Hypothalamus (tissue), 51 donors: Measurements from ENCODE around the gene PSEN2.
"Not testable (repeated sequence)": the region's sequence is repeated elsewhere in the genome, so short reads cannot be mapped to it uniquely, and the experiment has no call there.

Experiments
- DNase-seq, 51 donors: peaks; one replicate each; lab custom pipeline; 2025; lab: John Stamatoyannopoulos, UW

The PSEN2 gene

DNA sequence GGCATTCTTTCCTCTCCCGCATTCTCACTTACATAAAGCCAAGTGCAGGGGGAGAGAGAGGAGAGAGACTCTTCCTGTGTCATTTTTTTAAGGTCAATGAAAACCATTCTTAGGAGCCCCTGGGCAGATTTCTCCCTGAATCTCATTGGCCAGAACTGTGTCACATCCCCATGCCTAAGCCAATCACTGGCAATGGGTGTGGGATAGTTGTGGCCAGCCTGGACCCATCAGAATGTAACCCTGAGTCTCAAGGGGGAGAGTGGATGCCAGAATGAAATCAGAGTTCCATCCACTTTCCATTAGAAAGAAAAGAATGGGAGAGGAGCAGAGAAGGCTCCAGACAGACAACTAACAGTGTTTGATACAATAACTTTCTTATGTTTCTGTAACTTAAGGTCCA is 38.5 kb downstream of the PSEN2 start:
- no peak for DNase-seq

DNA sequence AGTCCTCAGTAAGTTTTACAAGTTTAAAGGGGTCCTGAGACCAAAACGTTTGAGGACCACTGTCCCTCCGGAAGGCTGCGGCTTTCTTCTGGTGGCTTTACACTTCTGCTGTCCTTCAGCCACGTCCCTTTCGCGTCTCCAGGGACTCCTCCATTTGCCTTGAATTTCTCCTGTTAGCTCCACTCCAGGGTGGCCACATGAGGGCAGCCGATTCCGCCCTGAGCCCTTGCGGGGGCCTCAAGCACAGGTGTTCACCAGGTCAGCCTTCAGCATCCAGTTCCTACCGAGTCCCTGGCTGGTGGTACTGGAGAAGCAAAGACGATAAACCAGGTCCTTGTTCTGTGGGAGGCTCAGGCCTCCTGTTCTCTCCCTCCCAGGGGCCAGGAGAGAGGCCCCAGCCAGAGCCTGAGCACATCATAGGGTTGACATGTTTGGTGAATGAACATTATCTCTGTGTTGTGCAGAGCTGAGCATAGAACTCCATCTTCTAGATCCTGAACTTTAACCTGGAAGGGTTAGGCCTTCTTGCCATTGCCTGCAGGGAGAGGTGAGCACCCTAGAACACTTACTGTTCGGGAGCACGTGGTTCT is 42.3 kb downstream of the PSEN2 start:
- DNase-seq: peak in 30 of 51 donors; percentile 2 to 56 (median 24)

DNA sequence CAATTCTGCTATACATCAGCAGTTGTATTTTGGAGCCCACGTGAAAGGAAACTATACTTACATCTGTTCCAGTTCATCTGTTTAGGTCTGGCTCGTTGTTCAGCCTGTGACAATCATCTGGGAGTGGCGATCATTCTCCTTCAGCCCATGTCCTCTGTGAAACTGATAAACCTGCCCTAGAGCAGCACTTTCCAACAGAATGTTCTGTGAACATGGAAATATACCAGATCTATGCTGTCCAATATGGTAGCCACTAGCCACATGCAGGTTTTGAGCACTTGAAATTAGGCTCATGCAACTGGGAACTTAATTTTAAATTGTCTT is 45.2 kb downstream of the PSEN2 start:
- no peak for DNase-seq

DNA sequence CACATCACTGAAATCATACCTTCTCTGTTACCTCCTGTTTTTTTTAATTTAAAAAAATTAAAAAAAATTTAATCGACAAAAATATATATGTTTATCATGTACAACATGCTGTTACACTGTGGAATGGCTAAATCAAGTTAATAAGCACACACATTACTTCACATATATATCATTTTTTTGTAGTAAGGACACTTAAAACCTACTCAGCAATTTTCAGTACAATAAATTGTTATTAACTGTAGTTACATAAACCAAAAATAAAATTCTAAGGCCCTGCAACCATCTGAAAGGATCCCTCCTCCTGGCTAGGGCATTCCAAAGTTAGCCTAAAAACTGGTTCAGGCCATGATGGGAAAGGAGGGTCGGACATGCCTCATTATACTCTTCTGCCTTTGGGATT is 46.1 kb downstream of the PSEN2 start:
- DNase-seq: no peak

DNA sequence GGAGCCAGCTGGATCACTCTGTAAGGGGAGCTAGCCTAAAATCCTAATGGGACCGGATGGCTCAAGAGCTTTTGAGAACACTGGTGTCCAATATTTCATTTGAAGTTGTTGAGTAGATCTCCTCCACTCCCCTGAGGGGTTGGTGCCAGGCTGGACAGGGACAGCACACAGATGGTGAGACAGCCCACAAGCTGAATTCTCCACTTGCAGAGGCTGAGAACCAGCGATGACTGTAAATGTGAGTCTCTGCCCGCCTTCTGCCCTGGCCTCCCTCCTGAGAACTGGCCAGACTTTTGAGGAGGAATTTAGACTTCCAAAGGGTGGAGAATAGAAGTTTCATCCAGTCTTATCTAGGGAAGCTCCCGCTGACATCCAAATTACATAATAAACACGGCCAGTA is 49.2 kb downstream of the PSEN2 start:
- DNase-seq: no peak

DNA sequence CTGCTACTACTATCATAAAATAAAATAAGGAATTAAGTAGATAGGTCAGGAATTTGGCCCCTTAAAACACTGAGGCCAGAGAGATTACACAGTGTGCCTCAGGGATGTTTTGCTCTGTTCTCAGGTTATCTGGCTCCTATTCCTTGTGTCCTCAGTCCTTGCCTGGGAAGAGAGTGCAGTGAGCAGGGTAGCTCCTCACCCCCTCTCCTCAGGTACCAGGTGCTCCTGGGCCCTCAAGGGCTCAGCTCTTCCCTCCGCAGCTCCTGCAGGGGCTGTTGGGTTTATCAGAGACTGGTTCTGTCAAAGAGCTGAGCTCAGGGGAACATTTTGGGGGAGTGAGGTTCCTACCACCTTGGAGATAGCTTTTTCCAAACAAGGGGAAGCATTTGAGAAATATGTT is 49.6 kb downstream of the PSEN2 start:
- DNase-seq: no peak

DNA sequence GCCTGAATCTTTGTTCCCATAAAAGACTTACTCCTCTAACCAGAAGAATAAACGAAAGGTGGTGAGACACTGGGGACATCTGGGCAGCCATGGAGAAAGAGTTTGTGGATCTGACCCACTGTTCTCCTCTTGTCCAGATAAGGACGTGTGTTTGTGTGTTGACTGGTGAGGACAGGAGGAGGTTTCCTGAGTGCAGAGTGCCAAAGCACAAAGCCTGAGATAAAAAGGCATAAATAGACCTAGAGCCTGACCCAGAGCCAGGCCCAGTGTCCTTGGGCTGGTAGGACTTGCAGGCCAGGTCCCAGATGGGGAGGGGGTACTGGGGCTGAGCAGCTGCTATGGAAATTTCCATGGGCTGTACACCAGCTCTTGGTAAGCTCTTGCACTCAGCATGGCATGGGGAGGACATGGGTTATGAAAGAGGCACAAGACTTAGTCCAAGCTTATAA is 50.1 kb downstream of the PSEN2 start:
- no peak for DNase-seq

DNA sequence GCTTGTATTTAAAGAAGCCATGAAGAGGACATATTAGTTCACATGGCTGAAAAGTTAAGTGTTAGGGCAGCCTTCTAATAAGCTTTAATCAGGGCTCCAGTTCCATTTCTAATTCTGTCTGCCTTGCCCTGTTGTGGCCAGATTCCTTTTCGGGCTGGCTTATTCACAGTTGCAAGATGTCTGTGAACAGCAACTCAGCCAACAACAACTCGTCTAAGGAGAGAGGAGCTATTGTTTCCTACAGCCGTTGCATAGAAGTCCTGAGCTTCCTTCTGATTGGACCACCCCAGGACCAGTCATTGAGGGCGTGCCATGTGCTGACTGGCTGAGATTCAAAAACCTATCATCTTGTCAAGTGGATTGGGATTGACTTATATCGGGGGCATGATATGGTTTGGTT is 51.1 kb downstream of the PSEN2 start:
- DNase-seq: no peak

DNA sequence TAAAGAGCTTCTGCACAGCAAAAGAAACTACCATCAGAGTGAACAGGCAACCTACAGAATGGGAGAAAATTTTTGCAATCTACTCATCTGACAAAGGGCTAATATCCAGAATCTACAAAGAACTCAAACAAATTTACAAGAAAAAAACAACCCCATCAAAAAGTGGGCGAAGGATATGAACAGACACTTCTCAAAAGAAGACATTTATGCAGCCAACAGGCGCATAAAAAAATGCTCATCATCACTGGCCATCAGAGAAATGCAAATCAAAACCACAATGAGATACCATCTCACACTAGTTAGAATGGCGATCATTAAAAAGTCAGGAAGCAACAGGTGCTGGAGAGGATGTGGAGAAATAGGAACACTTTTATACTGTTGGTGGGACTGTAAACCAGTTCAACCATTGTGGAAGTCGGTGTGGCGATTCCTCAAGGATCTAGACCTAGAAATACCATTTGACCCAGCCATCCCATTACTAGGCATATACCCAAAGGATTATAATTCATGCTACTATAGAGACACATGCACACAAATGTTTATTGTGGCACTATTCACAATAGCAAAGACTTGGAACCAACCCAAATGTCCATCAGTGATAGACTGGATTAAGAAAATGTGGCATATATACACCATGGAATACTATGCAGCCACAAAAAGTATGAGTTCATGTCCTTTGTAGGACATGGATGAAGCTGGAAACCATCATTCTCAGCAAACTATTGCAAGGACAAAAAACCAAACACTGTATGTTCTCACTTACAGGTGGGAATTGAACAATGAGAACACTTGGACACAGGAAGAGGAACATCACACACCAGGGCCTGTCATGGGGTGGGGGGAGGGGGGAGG is 59.1 kb downstream of the PSEN2 start:
- not testable (repeated sequence) for DNase-seq

DNA sequence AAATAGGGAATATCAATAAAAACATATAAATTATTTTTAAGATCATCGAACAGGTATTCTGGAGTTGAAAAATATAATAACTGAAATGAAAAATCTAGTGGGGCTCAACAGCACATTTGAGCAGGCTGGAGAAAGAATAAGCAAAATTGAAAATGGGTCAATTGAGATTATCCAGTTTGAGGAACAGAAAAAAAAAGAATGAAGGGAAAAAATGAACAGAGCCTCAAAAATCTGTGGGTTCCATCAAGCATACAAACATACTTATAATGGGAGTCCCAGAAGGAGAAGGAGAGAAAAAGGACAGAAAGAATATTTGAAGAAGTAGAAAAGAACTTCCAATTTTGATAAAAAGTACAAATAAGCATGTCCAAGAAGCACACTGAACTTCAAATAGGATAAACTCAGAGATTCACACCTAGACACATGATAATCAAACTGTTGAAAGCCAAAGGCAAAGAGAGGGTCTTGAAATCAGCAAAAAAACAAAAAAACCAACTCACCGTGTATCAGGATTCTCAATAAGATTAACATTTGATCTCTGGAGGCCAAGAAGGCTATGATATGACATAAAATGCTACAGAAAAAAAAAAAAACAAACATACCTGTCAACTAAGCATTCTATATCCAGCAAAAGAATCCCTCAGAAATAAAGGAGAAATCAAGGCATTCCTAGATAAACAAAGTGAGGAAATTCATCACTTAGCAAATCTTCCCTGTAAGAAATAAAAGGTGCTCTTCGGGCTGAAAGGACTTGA is 64.2 kb downstream of the PSEN2 start:
- no peak for DNase-seq

DNA sequence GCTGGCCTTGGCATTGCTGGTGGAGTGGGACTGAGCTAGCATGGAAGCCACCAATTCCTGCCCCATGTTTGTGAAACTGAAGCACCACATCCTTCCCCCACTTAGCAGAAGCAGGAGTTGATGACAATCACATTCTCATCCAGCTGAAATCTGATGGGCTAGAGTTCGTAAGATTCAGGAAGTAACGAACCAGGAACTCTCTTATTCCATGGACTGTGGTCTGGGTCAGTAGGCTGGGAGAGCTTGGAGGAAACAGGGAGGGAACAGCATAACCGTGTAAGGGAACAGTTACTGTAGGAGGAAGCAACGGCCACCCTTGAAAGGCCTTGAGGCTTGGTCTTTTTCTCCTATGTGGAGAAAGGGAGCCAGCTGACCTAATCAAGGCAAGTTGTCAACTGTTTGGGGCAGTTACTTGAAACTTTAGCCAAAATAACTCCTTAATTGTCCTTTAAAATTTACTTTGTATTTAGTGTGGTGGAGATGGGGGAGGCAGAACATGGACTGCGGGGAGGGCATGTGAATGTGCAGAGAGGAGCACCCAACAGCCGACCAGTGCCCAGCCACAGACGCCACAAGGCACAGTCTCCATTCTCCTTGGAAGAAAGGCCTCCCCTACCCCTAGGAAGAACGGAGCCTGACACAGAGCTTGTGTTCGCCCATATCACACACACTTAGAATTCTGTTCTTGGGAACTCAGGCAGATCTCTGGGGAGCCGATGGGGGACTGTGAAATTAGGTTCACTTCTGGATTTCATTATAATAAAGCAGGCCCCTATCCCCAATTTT is 67.7 kb downstream of the PSEN2 start:
- DNase-seq: no peak

DNA sequence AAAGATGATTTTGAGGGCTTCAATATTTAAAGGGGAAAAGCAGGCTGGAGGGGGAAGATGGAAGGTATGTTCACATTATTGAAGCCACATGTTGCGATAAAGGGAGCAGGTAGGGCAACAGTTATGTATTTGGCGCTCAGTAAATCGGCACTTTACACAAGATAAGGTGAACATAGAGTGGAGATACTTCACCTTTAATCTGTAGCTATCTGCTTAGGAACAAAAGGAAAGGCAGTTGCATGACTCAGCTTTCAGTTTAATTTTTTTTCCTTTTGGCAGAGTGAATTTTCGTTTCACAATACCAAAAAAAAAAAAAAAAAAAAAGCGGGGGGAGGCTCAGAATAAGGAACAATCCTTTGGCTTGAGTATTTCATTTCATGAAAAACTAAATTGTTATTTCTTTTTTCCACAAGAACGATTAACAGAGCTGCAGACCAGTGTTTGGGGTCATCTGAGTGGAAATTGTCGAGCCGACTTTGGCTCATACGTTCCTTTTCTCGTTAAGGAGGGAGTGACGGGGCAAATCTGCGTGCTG is 68.6 kb downstream of the PSEN2 start:
- no peak for DNase-seq

DNA sequence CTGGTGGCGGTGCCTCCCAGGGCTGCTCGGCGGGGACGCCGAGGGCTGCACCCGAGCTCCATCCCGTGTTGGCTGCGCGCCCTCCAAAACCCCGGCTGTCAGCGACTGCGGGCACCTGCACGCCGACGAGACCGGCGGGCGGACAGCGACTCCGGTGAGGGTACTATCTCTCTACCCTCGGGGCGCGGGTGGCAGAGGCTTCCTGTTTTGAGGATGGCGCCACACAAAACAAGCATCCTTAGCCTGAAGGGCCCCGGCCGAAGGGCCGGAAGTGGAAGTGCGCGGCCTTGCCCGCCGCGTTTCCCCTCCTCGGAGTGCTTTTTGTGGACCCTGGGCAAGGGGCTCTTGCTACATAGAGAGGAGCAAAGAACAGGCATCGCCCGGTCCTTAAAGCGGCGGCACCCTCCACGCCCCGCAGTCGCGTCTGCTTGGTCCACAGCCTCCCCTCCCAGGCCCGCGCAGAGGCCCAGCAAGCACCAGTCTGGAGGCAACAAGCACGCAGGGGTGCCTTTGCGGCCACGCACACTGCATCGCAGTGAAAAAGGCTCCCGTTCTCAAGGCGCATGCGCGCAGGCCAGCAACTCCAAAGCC is 69.1 kb downstream of the PSEN2 start:
- DNase-seq: peak in 40 of 51 donors; percentile 34 to 98 (median 72)

DNA sequence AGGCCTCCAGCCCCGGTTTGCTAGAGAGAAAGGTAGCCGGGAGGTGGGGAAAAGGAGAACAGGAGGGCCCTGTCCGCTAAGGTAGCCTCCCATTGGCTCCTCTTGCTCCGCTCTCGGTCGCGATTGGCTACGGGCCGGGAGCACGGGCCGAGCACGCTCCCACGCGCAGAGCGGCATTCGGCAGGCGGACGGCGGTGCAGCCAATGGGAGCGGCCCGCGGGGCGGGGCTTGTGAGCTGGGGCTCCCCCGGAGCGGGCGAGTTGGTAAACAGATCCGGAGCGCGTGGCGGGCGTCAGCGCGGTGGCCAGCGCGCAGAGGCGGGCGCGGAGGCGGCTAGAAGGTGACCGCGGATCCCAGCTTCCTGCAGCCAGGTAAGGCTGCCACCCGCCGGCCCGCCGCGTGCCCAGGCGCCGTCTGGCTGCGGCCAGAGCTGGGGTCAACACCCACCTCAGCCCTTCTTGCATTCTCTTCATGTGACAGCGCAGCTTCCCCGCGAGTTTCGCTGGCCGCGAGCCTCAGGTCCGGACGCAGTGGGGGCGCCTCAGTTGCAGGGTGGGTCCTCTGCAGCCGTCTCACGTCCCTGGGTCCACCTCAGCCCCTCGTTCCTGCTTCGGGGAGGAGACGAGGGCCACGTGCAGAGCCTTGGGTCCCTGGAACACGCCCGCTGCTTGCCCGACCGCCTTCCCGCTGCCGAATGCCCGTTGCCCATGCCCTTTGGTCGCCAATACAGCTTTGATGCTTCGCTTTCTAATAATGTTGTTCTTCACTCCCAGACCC is 69.8 kb downstream of the PSEN2 start, which contains the start of gene COQ8A:
Gene COQ8A, plus strand, starts transcription at position 266 of the 777 bp plus-strand sequence. CDS start 21,092 bp downstream, outside the sequence.
- peak in 50 of 51 donors; percentile 88 to 100 (median 99) for DNase-seq

DNA sequence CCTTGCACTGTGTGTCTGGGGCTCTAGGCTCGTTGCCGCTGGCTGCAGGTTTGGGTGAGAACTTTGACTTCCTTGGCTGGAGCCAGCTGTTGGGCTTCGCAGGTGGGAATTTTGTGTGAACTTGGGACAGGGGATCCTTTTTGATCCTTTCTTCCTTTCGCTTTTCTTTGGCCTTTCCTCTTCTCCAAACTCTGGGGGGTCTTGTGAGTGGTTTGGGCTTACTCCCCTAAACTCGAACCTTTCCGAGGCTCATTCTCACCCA is 70.3 kb downstream of the PSEN2 start:
- DNase-seq: no peak

DNA sequence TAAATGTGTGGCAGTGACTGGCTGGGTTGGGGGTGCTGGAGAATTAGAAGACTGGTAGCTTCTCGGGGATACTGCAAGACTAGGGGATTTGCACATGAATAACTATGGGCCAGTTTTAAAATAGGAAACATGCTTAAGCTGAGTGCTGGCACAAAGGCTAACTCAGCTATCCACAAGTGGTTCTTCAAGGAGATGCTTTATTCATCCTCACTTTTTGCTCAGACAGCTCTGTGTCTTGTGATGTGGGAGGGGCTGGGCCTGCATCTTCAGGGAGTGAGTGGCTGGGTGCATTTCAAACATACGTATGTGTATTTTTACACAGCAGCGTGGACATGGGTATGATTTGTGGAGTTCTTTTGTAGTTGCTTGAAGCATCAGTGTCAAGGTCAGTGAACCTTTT is 72.0 kb downstream of the PSEN2 start:
- DNase-seq: no peak

DNA sequence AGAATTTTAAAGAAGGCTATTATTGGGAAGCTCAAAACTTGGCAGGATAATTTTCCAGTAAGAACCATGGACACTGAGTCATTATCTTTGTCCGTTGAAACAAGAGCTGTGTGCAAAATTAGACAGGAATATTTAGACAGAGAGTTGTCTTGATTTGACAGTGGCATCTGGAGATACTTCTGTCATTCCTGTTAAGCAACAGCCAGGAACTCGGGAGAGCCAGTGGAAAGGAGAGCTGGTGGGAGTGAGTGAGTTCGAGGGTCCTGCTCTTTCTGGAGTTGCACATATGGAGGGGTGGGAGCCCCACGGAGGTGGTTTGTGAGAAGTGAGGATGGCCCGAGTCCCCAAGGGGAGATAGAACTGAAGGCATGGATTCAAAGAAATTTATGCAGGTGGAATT is 72.7 kb downstream of the PSEN2 start:
- DNase-seq: no peak

DNA sequence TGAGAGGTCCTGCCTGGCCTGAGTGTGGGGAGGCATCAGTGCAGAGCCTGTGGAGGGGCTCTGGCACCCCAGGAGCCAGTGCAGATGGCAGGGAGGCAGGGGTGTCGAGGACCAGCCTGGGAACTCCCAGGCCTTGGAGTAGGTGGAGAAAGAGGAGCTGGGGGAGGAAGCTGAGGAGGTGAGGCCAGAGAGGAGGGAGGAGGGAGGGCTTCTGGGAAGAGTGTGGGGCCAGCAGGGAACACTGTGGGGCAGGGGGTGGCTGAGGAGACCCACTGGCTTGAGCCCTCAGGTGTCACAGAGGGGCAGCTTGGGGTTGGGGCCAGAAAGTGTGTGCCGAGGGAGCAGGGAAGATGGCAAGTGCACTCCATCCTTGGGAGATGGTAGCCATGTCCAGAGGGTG is 73.5 kb downstream of the PSEN2 start:
- DNase-seq: no peak

DNA sequence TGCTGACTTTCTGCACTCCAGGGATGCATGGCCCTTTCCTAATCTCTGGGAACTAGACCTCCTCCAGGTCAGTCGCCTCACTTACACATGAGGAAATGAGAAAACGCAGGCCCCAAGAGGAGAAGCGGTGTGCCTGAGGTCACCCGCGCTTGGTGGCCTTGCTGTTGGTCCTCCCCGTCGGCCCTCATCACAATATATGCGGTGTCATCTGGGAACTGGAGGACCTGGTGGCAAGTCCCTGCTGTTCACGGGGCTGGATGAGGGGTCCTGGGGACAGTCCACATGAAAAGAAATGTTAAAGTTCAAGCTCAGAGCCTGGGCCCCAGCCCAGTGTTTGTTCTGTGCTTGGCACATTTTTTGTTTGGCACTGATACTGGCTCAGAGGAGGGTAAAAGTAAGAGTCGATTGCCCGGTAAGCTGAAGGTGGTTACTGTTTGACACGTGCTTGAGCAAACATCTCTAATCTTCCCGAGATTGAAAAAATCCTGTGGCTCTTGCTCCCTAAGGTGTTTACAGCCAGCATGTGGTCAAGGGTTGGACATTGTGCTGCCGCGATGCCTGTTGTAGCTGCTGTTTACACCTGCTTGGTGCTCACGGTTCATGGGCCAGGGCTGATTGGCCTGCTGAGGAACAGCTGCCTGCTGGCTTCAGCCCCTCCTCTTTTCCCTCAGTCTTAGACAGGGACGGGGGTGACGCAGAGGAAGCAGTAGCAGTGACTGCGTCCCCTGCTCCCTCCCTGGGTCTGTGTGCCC is 74.9 kb downstream of the PSEN2 start:
- peak in 1 of 51 donors; percentile 11 for DNase-seq
